Muscle of leg (tissue), 11 donors: ENCODE results near the gene ENOSF1. TPM values are rescaled to one million over a fixed set of nuclear protein-coding genes. Genes with fewer than 3 reads are reported as not detected.

Source experiments
- DNase-seq: peaks from one replicate; pipeline ENCODE4 v3.0.0; 2013
- H3K27ac ChIP-seq: one replicate; pipeline ENCODE4 v1.5.1; 2013; ENCODE audit warnings: mild to moderate bottlenecking, low read length, control low read depth
- H3K27me3 ChIP-seq: one replicate; pipeline ENCODE4 v1.6.1; 2013; ENCODE audit warnings: low read length; ENCODE audit not compliant: control insufficient read depth, insufficient read depth
- H3K36me3 ChIP-seq: one replicate; pipeline ENCODE4 v1.6.1; 2013; ENCODE audit warnings: low read length; ENCODE audit not compliant: control insufficient read depth, insufficient read depth
- H3K4me1 ChIP-seq: one replicate; pipeline ENCODE4 v1.6.1; 2013; ENCODE audit warnings: low read length; ENCODE audit not compliant: control insufficient read depth, insufficient read depth
- H3K4me3 ChIP-seq: one replicate; pipeline ENCODE4 v1.5.1; 2013; ENCODE audit warnings: low read length, control low read depth
- H3K9me3 ChIP-seq: replicated peaks from 2 replicates; pipeline ENCODE4 v1.6.1; 2013; ENCODE audit warnings: low read depth, low read length; ENCODE audit not compliant: control insufficient read depth
- WGBS: methylation state at CpG from one replicate; pipeline ENCODE4 v1.1.5; 2013; ENCODE audit warnings: missing lambda C conversion rate; ENCODE audit not compliant: insufficient coverage; 5-methylcytosine and 5-hydroxymethylcytosine counted together
- polyA plus RNA-seq, 8 donors: library from polyadenylated mRNA; unstranded; fragments of 120-200 nt; gene quantifications; one replicate each; pipeline versions ENCODE4 v1.2.1 to v1.2.3, GENCODE V29; 2013; ENCODE audit warnings: inconsistent platforms in 1 of 8, low replicate concordance in 1 of 8; ENCODE audit not compliant: insufficient read length in 8 of 8, insufficient read depth in 1 of 8
- total RNA-seq: library from RNA; stranded (reverse); fragments of 120-200 nt; gene quantifications from one replicate; pipeline ENCODE4 v1.2.4, GENCODE V29; 2013

Gene ENOSF1
- total and polyA plus RNA-seq, 9 donors, result 16.8 to 35.9 (median 20.5) TPM

DNA sequence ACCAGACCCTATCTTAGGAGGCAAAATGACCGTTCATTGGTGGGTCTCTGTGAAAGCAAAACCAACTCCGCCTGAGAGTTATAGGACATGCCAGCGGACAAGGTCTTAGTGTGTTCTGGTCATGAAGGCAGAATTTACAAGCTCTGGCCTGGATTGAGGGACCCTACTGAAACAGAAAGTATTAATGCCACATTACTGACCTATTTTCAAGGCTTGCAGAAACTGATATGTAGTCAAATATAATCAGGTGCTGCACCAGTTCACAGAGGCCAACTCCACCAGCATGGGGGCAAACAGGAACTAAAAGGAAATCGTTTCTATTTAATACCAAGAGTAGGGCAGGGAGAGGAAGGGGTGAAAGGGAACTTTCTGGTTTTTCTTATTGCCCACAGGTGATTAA, 35.3 kb downstream of the ENOSF1 start:
- Histone ChIP-seq H3K27me3 (no peaks in the 10 kb centered on the region), H3K36me3 (peaks cover 51% of the 10 kb centered on the region), H3K4me1 (no peaks in the 10 kb centered on the region), H3K27ac (no peak overlapping the region), H3K4me3 (no peak overlapping the region), H3K9me3 (no peaks in the 10 kb centered on the region)
- WGBS, result 94% methylated on average over 3 of the region's 4 CpGs
- DNase-seq, result no peak

DNA sequence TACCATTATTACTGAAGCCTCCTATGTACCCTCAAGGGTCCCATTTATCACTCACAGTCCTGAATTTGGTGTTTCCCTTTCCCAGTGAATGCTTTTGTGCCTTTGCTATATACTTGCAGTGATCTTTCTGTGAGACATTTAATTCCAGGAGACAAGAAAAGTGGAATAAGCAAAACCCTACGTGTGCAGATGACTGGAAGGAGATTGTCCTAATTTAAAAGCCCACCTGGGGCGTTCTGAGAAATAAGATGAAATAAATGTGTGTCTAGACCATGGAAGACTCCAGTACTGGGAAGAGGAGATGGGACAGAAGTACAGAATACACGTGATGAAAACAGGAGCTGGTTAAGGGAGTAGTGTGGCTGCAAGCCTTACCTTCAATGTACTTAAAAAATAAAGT, 35.7 kb downstream of the ENOSF1 start:
- DNase-seq, result no peak
- peaks cover 48% of the 10 kb centered on the region for H3K36me3 ChIP-seq
- WGBS, result 62% methylated on average over 3 of the region's 3 CpGs
- H3K4me3 ChIP-seq, result no peak overlapping the region
- no peaks in the 10 kb centered on the region for H3K4me1 ChIP-seq
- H3K9me3 ChIP-seq, result no peaks in the 10 kb centered on the region
- no peaks in the 10 kb centered on the region for H3K27me3 ChIP-seq
- H3K27ac ChIP-seq, result no peak overlapping the region

DNA sequence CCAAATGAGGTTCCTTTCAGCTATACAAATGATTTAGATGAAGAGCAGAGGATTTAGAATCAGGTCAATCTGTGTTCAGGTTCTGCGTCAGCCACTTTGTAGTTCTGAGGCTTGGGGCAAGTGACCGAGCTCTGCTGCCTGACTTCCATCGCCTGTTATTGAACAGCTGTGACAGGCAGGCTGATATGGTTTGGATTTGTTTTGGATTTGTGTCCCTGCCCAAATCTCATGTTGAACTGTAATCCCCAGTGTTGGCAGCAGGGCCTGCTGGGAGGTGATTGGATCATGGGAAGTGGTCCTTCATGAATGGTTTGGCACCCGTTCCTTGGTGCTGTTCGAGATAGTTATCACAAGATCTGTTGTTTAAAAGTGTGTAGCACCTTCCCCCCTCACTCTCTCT, 36.4 kb downstream of the ENOSF1 start:
- no peaks in the 10 kb centered on the region for H3K27me3 ChIP-seq
- H3K4me3 ChIP-seq, result no peak overlapping the region
- no peak for DNase-seq
- no peaks in the 10 kb centered on the region for H3K9me3 ChIP-seq
- 94% methylated on average over 2 of the region's 5 CpGs for WGBS
- H3K4me1 ChIP-seq, result no peaks in the 10 kb centered on the region
- H3K27ac ChIP-seq, result no peak overlapping the region
- peaks cover 45% of the 10 kb centered on the region for H3K36me3 ChIP-seq

DNA sequence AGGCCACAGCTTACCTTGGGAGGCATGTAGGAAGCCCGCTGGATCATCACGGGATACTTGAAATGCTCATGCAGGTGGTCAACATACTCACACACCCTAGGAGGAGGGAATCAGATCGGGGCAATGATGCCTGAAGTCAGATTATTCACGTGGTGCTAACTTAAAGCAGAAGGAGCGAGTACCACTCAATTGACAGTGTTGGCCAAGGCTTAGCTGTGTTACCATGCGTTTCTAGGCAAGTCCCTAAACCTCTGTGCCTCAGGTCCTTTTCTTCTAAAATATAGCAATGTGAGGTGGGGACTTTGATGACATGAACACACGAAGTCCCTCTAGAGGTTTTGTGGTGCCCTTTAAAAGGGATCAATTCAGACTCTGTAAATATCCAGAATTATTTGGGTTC, 37.1 kb downstream of the ENOSF1 start:
- no peaks in the 10 kb centered on the region for H3K9me3 ChIP-seq
- no peak for DNase-seq
- WGBS, result 100% methylated on average over 1 of the region's 7 CpGs
- H3K4me1 ChIP-seq, result no peaks in the 10 kb centered on the region
- no peaks in the 10 kb centered on the region for H3K27me3 ChIP-seq
- no peak overlapping the region for H3K27ac ChIP-seq
- H3K4me3 ChIP-seq, result no peak overlapping the region
- H3K36me3 ChIP-seq, result peaks cover 49% of the 10 kb centered on the region

DNA sequence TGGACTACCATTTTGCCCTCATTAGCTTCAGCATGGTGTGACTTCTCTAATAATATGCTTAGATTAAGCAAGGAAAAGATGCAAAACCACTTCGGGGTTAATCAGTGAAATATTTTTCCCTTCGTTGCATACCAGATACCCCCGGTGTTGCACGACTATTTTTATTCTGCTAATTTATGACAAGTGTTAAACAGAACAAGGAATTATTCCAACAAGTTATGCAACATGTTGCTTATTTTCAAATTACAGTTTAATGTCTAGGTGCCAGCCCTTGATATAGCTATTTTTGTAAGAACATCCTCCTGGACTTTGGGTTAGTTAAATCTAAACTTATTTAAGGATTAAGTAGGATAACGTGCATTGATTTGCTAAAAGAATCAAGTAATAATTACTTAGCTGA, 38.7 kb downstream of the ENOSF1 start:
- H3K36me3 ChIP-seq, result peaks cover 49% of the 10 kb centered on the region
- DNase-seq, result no peak
- no peak overlapping the region for H3K4me3 ChIP-seq
- WGBS, result no CpG with 5 or more reads among the region's 5 CpGs
- no peaks in the 10 kb centered on the region for H3K27me3 ChIP-seq
- no peaks in the 10 kb centered on the region for H3K9me3 ChIP-seq
- H3K4me1 ChIP-seq, result no peaks in the 10 kb centered on the region
- no peak overlapping the region for H3K27ac ChIP-seq

DNA sequence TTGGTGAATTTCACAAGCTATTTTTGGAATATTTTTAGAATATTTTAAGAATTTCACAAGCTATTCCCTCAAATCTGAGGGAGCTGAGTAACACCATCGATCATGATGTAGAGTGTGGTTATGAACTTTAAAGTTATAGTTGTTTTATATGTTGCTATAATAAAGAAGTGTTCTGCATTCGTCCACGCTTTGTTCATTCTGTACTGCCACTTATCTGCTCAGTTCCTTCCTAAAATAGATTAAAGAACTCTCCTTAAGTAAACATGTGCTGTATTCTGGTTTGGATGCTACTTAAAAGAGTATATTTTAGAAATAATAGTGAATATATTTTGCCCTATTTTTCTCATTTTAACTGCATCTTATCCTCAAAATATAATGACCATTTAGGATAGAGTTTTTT, 39.1 kb downstream of the ENOSF1 start:
- Histone ChIP-seq H3K9me3 (no peaks in the 10 kb centered on the region), H3K27me3 (no peaks in the 10 kb centered on the region), H3K4me3 (no peak overlapping the region), H3K36me3 (peaks cover 48% of the 10 kb centered on the region), H3K27ac (no peak overlapping the region), H3K4me1 (no peaks in the 10 kb centered on the region)
- DNase-seq, result no peak
- no CpG with 5 or more reads among the region's 3 CpGs for WGBS

DNA sequence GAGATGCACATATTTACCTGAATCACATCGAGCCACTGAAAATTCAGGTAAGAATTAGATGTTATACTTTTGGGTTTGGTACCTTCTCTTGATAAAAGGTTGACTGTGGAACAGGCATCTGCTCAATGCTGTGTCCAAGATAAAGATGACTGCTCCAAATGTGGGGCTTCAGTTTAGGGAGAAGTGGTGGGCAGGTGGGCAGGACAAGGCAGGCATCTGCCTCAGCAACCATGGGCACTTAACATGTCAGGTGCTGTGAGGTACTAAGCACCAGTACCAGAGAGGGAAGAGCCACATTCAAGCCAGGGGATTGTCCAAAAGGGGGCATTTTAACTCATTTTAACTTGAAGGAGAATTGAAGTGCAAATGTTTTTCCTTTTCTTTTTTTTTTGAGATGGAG, 41.0 kb downstream of the ENOSF1 start:
- Histone ChIP-seq H3K4me3 (no peak overlapping the region), H3K9me3 (no peaks in the 10 kb centered on the region), H3K4me1 (no peaks in the 10 kb centered on the region), H3K27ac (no peak overlapping the region), H3K36me3 (peaks cover 38% of the 10 kb centered on the region), H3K27me3 (no peaks in the 10 kb centered on the region)
- no peak for DNase-seq
- no CpG with 5 or more reads among the region's 1 CpG for WGBS

DNA sequence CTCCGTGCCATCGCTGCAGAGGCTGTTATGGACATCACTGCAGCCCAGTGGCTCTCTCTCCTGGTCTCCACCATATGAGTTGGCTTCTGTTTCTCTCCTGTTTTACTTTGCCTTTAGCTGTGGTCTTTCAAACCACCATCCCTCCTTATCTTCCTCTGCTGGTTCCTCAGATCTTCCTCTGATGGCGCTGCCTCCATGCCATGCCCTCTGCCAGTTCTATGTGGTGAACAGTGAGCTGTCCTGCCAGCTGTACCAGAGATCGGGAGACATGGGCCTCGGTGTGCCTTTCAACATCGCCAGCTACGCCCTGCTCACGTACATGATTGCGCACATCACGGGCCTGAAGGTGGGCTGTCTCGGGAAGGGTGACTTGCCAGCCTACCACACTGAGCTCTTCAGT, 41.9 kb downstream of the ENOSF1 start:
- no peaks in the 10 kb centered on the region for H3K4me1 ChIP-seq
- WGBS, result 97% methylated on average over 11 of the region's 11 CpGs
- peaks cover 43% of the 10 kb centered on the region for H3K36me3 ChIP-seq
- no peak overlapping the region for H3K4me3 ChIP-seq
- H3K27me3 ChIP-seq, result no peaks in the 10 kb centered on the region
- no peak overlapping the region for H3K27ac ChIP-seq
- H3K9me3 ChIP-seq, result no peaks in the 10 kb centered on the region
- no peak for DNase-seq

DNA sequence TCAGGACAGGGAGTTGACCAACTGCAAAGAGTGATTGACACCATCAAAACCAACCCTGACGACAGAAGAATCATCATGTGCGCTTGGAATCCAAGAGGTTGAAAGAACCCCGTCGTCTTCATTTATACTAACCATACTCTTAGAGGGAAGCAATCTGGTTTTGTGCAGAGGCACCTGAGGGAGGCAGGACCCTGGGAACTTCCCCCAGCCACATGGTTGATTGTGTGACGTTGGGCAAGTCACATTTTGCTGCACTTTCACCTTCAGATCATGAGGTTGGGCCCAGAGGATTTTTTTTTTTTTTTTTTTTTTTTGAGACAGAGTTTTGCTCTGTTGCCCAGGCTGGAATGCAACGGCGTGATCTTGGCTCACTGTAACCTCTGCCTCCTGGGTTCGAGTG, 43.4 kb downstream of the ENOSF1 start:
- 60% methylated on average over 1 of the region's 8 CpGs for WGBS
- Histone ChIP-seq H3K27me3 (no peaks in the 10 kb centered on the region), H3K36me3 (peaks cover 37% of the 10 kb centered on the region), H3K9me3 (no peaks in the 10 kb centered on the region), H3K27ac (no peak overlapping the region), H3K4me3 (no peak overlapping the region), H3K4me1 (no peaks in the 10 kb centered on the region)
- no peak for DNase-seq

DNA sequence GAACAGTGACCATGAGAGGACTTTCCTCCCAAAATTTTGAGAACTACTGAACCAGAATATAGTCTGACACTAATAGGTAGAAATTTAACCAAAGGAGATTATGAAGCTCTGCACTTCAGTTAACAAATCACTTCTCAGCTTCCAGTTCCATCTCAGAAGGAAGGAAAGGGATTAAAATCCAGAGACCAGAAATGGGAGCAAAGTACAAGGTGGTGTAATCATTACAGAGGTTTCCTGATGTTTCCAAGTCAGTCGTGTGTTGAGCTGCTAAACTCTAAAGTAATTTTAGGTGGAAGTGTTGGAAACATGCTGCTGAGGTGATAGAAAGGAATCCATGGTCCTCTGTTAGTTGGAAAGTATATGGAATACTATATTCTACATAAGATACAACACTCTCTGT, 44.2 kb downstream of the ENOSF1 start:
- H3K36me3 ChIP-seq, result peaks cover 36% of the 10 kb centered on the region
- H3K4me1 ChIP-seq, result no peaks in the 10 kb centered on the region
- no peak overlapping the region for H3K4me3 ChIP-seq
- DNase-seq, result no peak
- WGBS, result no CpG with 5 or more reads among the region's 1 CpG
- H3K27ac ChIP-seq, result no peak overlapping the region
- no peaks in the 10 kb centered on the region for H3K9me3 ChIP-seq
- H3K27me3 ChIP-seq, result no peaks in the 10 kb centered on the region

DNA sequence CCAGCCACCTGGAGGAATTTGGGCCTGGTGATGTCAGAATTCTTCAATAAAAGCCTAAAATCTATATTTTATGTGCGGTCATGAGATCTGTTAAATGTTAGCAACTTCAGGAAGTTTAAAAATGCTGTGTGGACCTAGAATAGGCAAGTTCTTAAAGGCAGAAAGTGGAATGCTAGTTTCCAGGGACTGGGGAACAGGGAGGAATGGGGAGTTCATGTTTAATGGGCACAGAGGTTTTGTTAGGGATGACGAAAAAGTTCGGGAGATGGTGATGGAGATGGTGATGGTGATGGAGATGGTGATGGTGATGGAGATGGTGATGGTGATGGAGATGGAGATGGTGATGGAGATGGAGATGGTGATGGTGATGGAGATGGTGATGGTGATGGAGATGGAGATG, 45.8 kb downstream of the ENOSF1 start:
- Histone ChIP-seq H3K27me3 (no peaks in the 10 kb centered on the region), H3K36me3 (peaks cover 31% of the 10 kb centered on the region), H3K4me1 (no peaks in the 10 kb centered on the region), H3K4me3 (no peak overlapping the region), H3K9me3 (peaks cover 4% of the 10 kb centered on the region), H3K27ac (no peak overlapping the region)
- 86% methylated on average over 2 of the region's 3 CpGs for WGBS
- no peak for DNase-seq
